ENCODE results near the gene ELFN2. TPM values are rescaled to one million over a fixed set of nuclear protein-coding genes. Genes with fewer than 3 reads are reported as not detected.
A peak's percentile ranks its signal among the peaks of the same experiment; 100 is the strongest.

The ELFN2 gene
- total and polyA plus RNA-seq, 2 experiments from 2014 or later = 0.40 to 0.53 TPM

GRCh38 chr22:37425800-37426705 lies 1.2 kb downstream of the ELFN2 start:
- H3K27me3 ChIP-seq = peaks cover 51% of the 10 kb centered on the region
- 37% methylated on average over 32 of the region's 43 CpGs for WGBS (ENCODE audit: low lambda C conversion rate, missing lambda C conversion rate)
- H3K4me1 ChIP-seq (ENCODE audit: insufficient read depth) = peaks cover 11% of the 10 kb centered on the region

DNA sequence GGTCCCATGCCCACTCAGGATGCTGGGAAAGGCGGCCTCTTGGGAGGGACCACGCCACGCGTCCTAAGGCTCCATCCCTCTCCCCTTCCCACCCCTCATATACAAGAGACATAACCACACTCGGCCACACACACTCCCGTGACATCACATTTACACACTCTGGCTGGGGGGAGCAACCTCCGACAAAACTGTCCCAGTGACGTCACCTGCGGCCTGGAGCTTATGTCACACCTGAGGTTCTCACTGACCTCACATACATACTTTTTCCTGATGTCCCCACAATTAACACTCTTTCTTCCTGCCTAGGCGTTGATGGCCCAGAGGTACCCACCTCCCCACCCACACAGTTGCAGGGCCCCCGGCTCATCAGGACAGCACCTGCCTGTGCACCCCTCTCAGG lies 1.9 kb downstream of the ELFN2 start:
- Histone ChIP-seq H3K4me1 (ENCODE audit: insufficient read depth) (peaks cover 14% of the 10 kb centered on the region), H3K4me3 (no peak overlapping the region), H3K36me3 (replicated peaks; ENCODE audit: insufficient read depth, low read depth) (no peaks in the 10 kb centered on the region), H3K27me3 (peaks cover 58% of the 10 kb centered on the region), H3K79me2 (no peaks in the 10 kb centered on the region), H2AFZ (no peak overlapping the region), H3K27ac (no peak overlapping the region), H3K4me2 (no peak overlapping the region), H4K20me1 (ENCODE audit: insufficient read depth, poor library complexity, severe bottlenecking) (no peaks in the 10 kb centered on the region), H3K9me3 (ENCODE audit: low read depth) (no peaks in the 10 kb centered on the region), H3K9me2 (replicated peaks; ENCODE audit: insufficient read depth) (no peaks in the 10 kb centered on the region)
- TF ChIP-seq EZH2 (IDR thresholded peaks at IDR 0.05; ENCODE audit: borderline replicate concordance) (no peak), EZH2phosphoT487 (IDR thresholded peaks at IDR 0.05; ENCODE audit: low read depth, severe bottlenecking, unreplicated experiment) (no peak)
- TF ChIP-seq, protein P1, sequence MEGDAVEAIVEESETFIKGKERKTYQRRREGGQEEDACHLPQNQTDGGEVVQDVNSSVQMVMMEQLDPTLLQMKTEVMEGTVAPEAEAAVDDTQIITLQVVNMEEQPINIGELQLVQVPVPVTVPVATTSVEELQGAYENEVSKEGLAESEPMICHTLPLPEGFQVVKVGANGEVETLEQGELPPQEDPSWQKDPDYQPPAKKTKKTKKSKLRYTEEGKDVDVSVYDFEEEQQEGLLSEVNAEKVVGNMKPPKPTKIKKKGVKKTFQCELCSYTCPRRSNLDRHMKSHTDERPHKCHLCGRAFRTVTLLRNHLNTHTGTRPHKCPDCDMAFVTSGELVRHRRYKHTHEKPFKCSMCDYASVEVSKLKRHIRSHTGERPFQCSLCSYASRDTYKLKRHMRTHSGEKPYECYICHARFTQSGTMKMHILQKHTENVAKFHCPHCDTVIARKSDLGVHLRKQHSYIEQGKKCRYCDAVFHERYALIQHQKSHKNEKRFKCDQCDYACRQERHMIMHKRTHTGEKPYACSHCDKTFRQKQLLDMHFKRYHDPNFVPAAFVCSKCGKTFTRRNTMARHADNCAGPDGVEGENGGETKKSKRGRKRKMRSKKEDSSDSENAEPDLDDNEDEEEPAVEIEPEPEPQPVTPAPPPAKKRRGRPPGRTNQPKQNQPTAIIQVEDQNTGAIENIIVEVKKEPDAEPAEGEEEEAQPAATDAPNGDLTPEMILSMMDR (IDR thresholded peaks at IDR 0.05; ENCODE audit: poor library complexity) = no peak
- no peak for DNase-seq (ENCODE audit: low spot score)
- 94% methylated on average over 11 of the region's 11 CpGs for WGBS (ENCODE audit: low lambda C conversion rate, missing lambda C conversion rate)

More at GRCh38 chr22:37425800-37426705, 1.2 kb downstream of the ELFN2 start:
- Histone ChIP-seq H2AFZ (no peak overlapping the region), H3K4me2 (peak overlapping the region; percentile 97), H3K9me3 (ENCODE audit: low read depth) (no peaks in the 10 kb centered on the region), H3K79me2 (no peaks in the 10 kb centered on the region), H3K9me2 (replicated peaks; ENCODE audit: insufficient read depth) (no peaks in the 10 kb centered on the region), H3K4me3 (no peak overlapping the region), H3K36me3 (replicated peaks; ENCODE audit: insufficient read depth, low read depth) (no peaks in the 10 kb centered on the region), H4K20me1 (ENCODE audit: insufficient read depth, poor library complexity, severe bottlenecking) (no peaks in the 10 kb centered on the region), H3K27ac (no peak overlapping the region)
- no peak for TF ChIP-seq EZH2 (IDR thresholded peaks at IDR 0.05; ENCODE audit: borderline replicate concordance)
- TF ChIP-seq, protein P1 (IDR thresholded peaks at IDR 0.05; ENCODE audit: poor library complexity) = no peak
- TF ChIP-seq EZH2phosphoT487 (IDR thresholded peaks at IDR 0.05; ENCODE audit: low read depth, severe bottlenecking, unreplicated experiment) = no peak
- peak; percentile 60 for DNase-seq (ENCODE audit: low spot score)

DNA sequence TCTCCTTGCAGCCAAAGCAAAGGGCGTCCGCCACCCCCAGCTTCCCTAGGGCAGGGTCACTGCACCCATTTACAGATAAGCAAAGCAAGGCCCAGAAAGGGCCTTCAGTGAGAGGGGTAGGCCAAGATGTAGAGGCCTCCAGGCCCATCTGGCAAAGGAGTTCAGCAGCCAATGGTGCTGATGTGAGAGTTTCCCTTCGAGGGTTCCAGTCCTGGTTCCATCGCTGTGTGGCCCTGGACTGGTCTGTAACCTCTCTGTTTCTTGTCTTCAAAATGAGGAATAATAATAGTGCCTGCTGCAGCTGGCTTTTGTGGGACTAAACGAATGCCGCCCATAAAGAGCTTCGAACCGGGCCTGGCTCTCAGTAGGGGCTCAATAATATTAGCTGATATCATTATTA lies 4.0 kb downstream of the ELFN2 start:
- no peak overlapping the region for H3K4me3 ChIP-seq
- H3K4me2 ChIP-seq = no peak overlapping the region
- no peaks in the 10 kb centered on the region for H3K36me3 ChIP-seq (replicated peaks; ENCODE audit: insufficient read depth, low read depth)
- H3K9me2 ChIP-seq (replicated peaks; ENCODE audit: insufficient read depth) = no peaks in the 10 kb centered on the region
- no peak overlapping the region for H2AFZ ChIP-seq
- no peak overlapping the region for H3K27ac ChIP-seq
- peaks cover 20% of the 10 kb centered on the region for H3K4me1 ChIP-seq (ENCODE audit: insufficient read depth)
- 96% methylated on average over 8 of the region's 8 CpGs for WGBS (ENCODE audit: low lambda C conversion rate, missing lambda C conversion rate)
- DNase-seq (ENCODE audit: low spot score) = no peak
- H3K9me3 ChIP-seq (ENCODE audit: low read depth) = no peaks in the 10 kb centered on the region
- H3K27me3 ChIP-seq = peaks cover 68% of the 10 kb centered on the region
- TF ChIP-seq EZH2phosphoT487 (IDR thresholded peaks at IDR 0.05; ENCODE audit: low read depth, severe bottlenecking, unreplicated experiment) (no peak), EZH2 (IDR thresholded peaks at IDR 0.05; ENCODE audit: borderline replicate concordance) (no peak)
- TF ChIP-seq, protein P1 (IDR thresholded peaks at IDR 0.05; ENCODE audit: poor library complexity) = no peak
- no peaks in the 10 kb centered on the region for H4K20me1 ChIP-seq (ENCODE audit: insufficient read depth, poor library complexity, severe bottlenecking)
- no peaks in the 10 kb centered on the region for H3K79me2 ChIP-seq
